ENCODE measurements around the gene RXFP1.

DNA sequence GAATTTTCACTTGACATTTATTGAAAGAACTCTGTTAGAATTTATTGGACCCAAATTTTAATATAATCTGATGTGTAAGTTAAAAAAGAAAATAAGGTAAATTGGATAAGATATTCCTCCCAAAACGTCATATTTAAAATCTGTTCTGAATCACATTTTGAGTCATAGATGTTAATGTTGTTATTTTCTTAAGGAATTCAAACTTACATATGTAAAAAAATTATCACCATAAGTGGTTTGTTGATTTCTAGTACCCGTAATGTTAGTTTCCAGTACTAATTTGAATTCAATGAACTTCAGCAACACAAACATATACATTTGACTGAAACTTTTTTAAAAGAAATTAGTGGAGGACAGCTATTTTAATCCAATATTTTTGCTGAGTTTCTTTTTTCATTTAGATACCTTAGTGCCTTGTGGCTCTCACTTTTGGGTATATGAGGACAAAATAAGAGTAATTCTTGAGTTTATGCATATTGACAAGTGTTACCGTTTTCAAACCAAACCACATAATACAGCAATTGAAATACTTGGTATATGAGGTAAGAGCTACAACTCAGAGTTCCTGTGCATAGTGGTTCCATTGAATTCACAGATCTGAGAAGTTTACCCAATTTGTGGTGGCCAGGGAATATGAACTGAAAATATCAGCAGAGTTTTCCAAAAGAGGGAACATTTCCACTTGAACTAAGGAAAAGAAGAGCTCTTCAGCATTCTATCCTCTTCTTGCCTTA is 78.2 kb downstream of the RXFP1 start:
- TF ChIP-seq EP300 (IDR thresholded peaks at IDR 0.05) (no peak), POLR2A (IDR thresholded peaks at IDR 0.05) (no peak)
- TF ChIP-seq, protein P1, sequence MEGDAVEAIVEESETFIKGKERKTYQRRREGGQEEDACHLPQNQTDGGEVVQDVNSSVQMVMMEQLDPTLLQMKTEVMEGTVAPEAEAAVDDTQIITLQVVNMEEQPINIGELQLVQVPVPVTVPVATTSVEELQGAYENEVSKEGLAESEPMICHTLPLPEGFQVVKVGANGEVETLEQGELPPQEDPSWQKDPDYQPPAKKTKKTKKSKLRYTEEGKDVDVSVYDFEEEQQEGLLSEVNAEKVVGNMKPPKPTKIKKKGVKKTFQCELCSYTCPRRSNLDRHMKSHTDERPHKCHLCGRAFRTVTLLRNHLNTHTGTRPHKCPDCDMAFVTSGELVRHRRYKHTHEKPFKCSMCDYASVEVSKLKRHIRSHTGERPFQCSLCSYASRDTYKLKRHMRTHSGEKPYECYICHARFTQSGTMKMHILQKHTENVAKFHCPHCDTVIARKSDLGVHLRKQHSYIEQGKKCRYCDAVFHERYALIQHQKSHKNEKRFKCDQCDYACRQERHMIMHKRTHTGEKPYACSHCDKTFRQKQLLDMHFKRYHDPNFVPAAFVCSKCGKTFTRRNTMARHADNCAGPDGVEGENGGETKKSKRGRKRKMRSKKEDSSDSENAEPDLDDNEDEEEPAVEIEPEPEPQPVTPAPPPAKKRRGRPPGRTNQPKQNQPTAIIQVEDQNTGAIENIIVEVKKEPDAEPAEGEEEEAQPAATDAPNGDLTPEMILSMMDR (IDR thresholded peaks at IDR 0.05) = no peak

All from ovary (tissue), 3 donors.